Cardiac fibroblast (primary cell): ENCODE results near the gene NUTF2.

Experiments
- DNase-seq, 2 donors: peaks; one replicate each; pipeline versions ENCODE4 v3.0.0 to v3.0.0-alpha.2; 2010; ENCODE audit warnings: low read depth in 2 of 2
- H3K4me3 ChIP-seq, 2 donors: replicated peaks in 1 of 2; 1 replicate in 1 of 2; 2 replicates in 1 of 2; pipeline ENCODE4 v1.5.1; 2011; ENCODE audit warnings: low read depth in 2 of 2, low read length in 2 of 2, mild to moderate bottlenecking in 2 of 2, moderate library complexity in 1 of 2
- CTCF ChIP-seq: IDR thresholded peaks from one replicate; pipeline ENCODE4 v1.5.1; 2011; ENCODE audit warnings: low read depth, mild to moderate bottlenecking, low read length, inconsistent platforms

NUTF2 gene

GRCh38 chr16:67883872-67884261 is 37.1 kb downstream of the NUTF2 start:
- no peak overlapping the region for H3K4me3 ChIP-seq
- DNase-seq, result peak; percentile 57 to 65
- TF ChIP-seq CTCF, result peak; percentile 94

GRCh38 chr16:67884684-67885083 is 38.0 kb downstream of the NUTF2 start, which contains the start of gene NRN1L:
TSS of gene NRN1L (plus strand) at chr16:67884885. CDS start at chr16:67884904, 19 bp downstream.
- no peak for TF ChIP-seq CTCF
- DNase-seq, result peak; percentile 91 to 93
- no peak within 1 kb of the TSS for H3K4me3 ChIP-seq

GRCh38 chr16:67885545-67885944 is 38.8 kb downstream of the NUTF2 start:
- no peak overlapping the region for H3K4me3 ChIP-seq
- no peak for DNase-seq
- TF ChIP-seq CTCF, result no peak

- H3K4me3 ChIP-seq, result no peak overlapping the region
- DNase-seq, result no peak
- TF ChIP-seq CTCF, result no peak
Observed at GRCh38 chr16:67885976-67886375, 39.2 kb downstream of the NUTF2 start.

GRCh38 chr16:67886387-67886786 is 39.7 kb downstream of the NUTF2 start:
- no peak for DNase-seq
- H3K4me3 ChIP-seq, result no peak overlapping the region
- no peak for TF ChIP-seq CTCF

- DNase-seq, result no peak
- no peak for TF ChIP-seq CTCF
- H3K4me3 ChIP-seq, result no peak overlapping the region
Observed at GRCh38 chr16:67888331-67888730, 41.6 kb downstream of the NUTF2 start.

- peak overlapping the region in 1 of 2 donors; percentile 49 for H3K4me3 ChIP-seq
- no peak for TF ChIP-seq CTCF
- no peak for DNase-seq
Observed at GRCh38 chr16:67892375-67892774, 45.6 kb downstream of the NUTF2 start.
